GM23338 (cell line): Measurements from ENCODE around the gene COLQ. TPM values are rescaled to one million over a fixed set of nuclear protein-coding genes. Genes with fewer than 3 reads are reported as not detected.
"Not testable (repeated sequence)": the region's sequence is repeated elsewhere in the genome, so short reads cannot be mapped to it uniquely, and the experiment has no call there.

Experiments
- ATAC-seq: fragments of 200-7000 bp; cut with Tn5 transposase; 3 replicates; pipeline ENCODE4 v1.9.1; 2020
- DNase-seq: peaks from one replicate; pipeline ENCODE4 v3.0.0-alpha.2; 2015; ENCODE audit warnings: low spot score
- H2AFZ ChIP-seq: fragments of 200-600 bp; sonication (generic); 2 replicates; pipeline ENCODE4 v1.8.0; 2016; ENCODE audit warnings: antibody characterized with exemption, mild to moderate bottlenecking, moderate library complexity
- H3F3A ChIP-seq: fragments of 200-600 bp; sonication (generic); replicated peaks from 2 replicates; pipeline ENCODE4 v1.8.0; 2017; ENCODE audit warnings: antibody characterized with exemption, mixed run types, low read depth
- H3K27ac ChIP-seq: fragments of 200-600 bp; sonication (generic); 2 replicates; pipeline ENCODE4 v1.6.1; 2016; ENCODE audit warnings: low read depth
- H3K27me3 ChIP-seq: fragments of 200-600 bp; sonication (generic); 2 replicates; pipeline ENCODE4 v1.8.0; 2016; ENCODE audit warnings: mild to moderate bottlenecking, mixed run types, moderate library complexity; ENCODE audit not compliant: insufficient read depth
- H3K36me3 ChIP-seq: fragments of 200-600 bp; sonication (generic); 2 replicates; pipeline ENCODE4 v1.8.0; 2016; ENCODE audit warnings: mild to moderate bottlenecking; ENCODE audit not compliant: insufficient read depth
- H3K4me1 ChIP-seq: fragments of 200-600 bp; sonication (generic); 2 replicates; pipeline ENCODE4 v1.8.0; 2016; ENCODE audit warnings: mild to moderate bottlenecking, moderate library complexity; ENCODE audit not compliant: insufficient read depth
- H3K4me2 ChIP-seq: fragments of 200-600 bp; sonication (generic); 2 replicates; pipeline ENCODE4 v1.7.1; 2017; ENCODE audit warnings: mixed run types
- H3K4me3 ChIP-seq: fragments of 200-600 bp; sonication (generic); 2 replicates; pipeline ENCODE4 v1.6.1; 2016; ENCODE audit warnings: mixed run types
- H3K79me2 ChIP-seq: fragments of 200-600 bp; sonication (generic); replicated peaks from 2 replicates; pipeline ENCODE4 v1.8.0; 2017; ENCODE audit warnings: mild to moderate bottlenecking; ENCODE audit not compliant: insufficient read depth
- H3K9me2 ChIP-seq: fragments of 200-600 bp; sonication (generic); 2 replicates; pipeline ENCODE4 v1.8.0; 2017; ENCODE audit not compliant: insufficient read depth
- H4K20me1 ChIP-seq: fragments of 200-600 bp; sonication (generic); replicated peaks from 2 replicates; pipeline ENCODE4 v1.8.0; 2017; ENCODE audit warnings: mild to moderate bottlenecking; ENCODE audit not compliant: insufficient read depth
- H3K27ac Mint-ChIP-seq: 2 replicates; pipeline ENCODE4 v1.8.0; 2020; ENCODE audit warnings: inconsistent platforms, mild to moderate bottlenecking, moderate library complexity, mixed read lengths
- H3K27me3 Mint-ChIP-seq: 3 replicates; pipeline ENCODE4 v1.8.0; 2022; ENCODE audit warnings: low read depth, mild to moderate bottlenecking, moderate library complexity, mixed read lengths, inconsistent platforms; ENCODE audit not compliant: insufficient read depth, poor library complexity
- H3K36me3 Mint-ChIP-seq: 3 replicates; pipeline ENCODE4 v1.8.0; 2021; ENCODE audit warnings: low read depth, mild to moderate bottlenecking, inconsistent platforms, moderate library complexity, mixed read lengths
- H3K4me1 Mint-ChIP-seq: 3 replicates; pipeline ENCODE4 v1.8.0; 2020; ENCODE audit warnings: mild to moderate bottlenecking, inconsistent platforms, mixed read lengths
- H3K4me3 Mint-ChIP-seq: 3 replicates; pipeline ENCODE4 v1.8.0; 2021; ENCODE audit warnings: moderate library complexity, mild to moderate bottlenecking, inconsistent platforms, mixed read lengths
- H3K9me3 Mint-ChIP-seq: 3 replicates; pipeline ENCODE4 v1.8.0; 2020; ENCODE audit warnings: moderate library complexity, mild to moderate bottlenecking, inconsistent platforms, mixed read lengths
- ETS1 ChIP-seq: IDR thresholded peaks from 2 replicates; pipeline ENCODE4 v1.6.1; 2016; ENCODE audit warnings: antibody characterized with exemption
- EZH2phosphoT487 ChIP-seq: fragments of 200-600 bp; sonication (generic); IDR thresholded peaks from one replicate; pipeline ENCODE4 v1.8.1; 2018; ENCODE audit warnings: antibody characterized with exemption; ENCODE audit not compliant: unreplicated experiment
- JUNB ChIP-seq: IDR thresholded peaks from one replicate; pipeline ENCODE4 v1.6.1; 2016; ENCODE audit warnings: antibody characterized with exemption; ENCODE audit not compliant: unreplicated experiment
- NANOG ChIP-seq: IDR thresholded peaks from 2 replicates; pipeline ENCODE4 v1.6.1; 2016; ENCODE audit warnings: antibody characterized with exemption, borderline replicate concordance
- REST ChIP-seq: IDR thresholded peaks from one replicate; pipeline ENCODE4 v1.6.1; 2018; ENCODE audit warnings: antibody characterized with exemption; ENCODE audit not compliant: unreplicated experiment
- ZNF114 ChIP-seq: fragments of 250-450 bp; sonication (Bioruptor Pico); IDR thresholded peaks from 2 replicates; pipeline ENCODE4 v1.5.0; 2020; ENCODE audit warnings: mild to moderate bottlenecking, moderate library complexity
- ZNF331 ChIP-seq: fragments of 250-450 bp; sonication (Bioruptor Pico); IDR thresholded peaks from 2 replicates; pipeline ENCODE4 v1.5.0; 2020; ENCODE audit warnings: low read depth, mild to moderate bottlenecking, moderate library complexity
- polyA plus RNA-seq: library from polyadenylated mRNA; unstranded; fragments of >200 nt; fragmentation: Nextera tagmentation; extraction: Ambion mirVana; gene quantifications from 2 replicates; pipeline ENCODE4 v1.2.1, GENCODE V29; 2016
- total RNA-seq: library from RNA; depleted of rRNA; stranded (reverse); fragments of >200 nt; shearing (Covaris generic); gene quantifications from 2 replicates; pipeline ENCODE4 v1.2.3, GENCODE V29; 2014

The COLQ gene
- total and polyA plus RNA-seq, 2 experiments from 2014 or later: 0.78 to 2.0 TPM

GRCh38 chr3:15484551-15484950 is 37.0 kb downstream of the COLQ start:
- H3K9me3 Mint-ChIP-seq, H3K27me3 ChIP-seq, H3K9me2 ChIP-seq, H3K36me3 ChIP-seq, H3K27me3 Mint-ChIP-seq, H2AFZ ChIP-seq, H3F3A ChIP-seq, H3K27ac ChIP-seq, H3K27ac Mint-ChIP-seq, H3K36me3 Mint-ChIP-seq, H3K4me1 Mint-ChIP-seq, H3K4me1 ChIP-seq, H3K4me2 ChIP-seq, H3K4me3 Mint-ChIP-seq, DNase-seq, H3K4me3 ChIP-seq, H3K79me2 ChIP-seq, ATAC-seq, H4K20me1 ChIP-seq: not testable (repeated sequence)

- Histone ChIP-seq H3F3A (no peaks in the 10 kb centered on the region), H2AFZ (no peak overlapping the region), H3K36me3 (no peaks in the 10 kb centered on the region), H3K79me2 (no peaks in the 10 kb centered on the region), H3K9me2 (no peaks in the 10 kb centered on the region), H3K27ac (no peak overlapping the region), H4K20me1 (no peaks in the 10 kb centered on the region), H3K4me1 (no peaks in the 10 kb centered on the region), H3K4me2 (no peak overlapping the region), H3K4me3 (no peak overlapping the region), H3K27me3 (no peaks in the 10 kb centered on the region)
- ATAC-seq (no peak), DNase-seq (no peak)
- Mint-ChIP-seq H3K9me3 (peaks cover 3% of the 10 kb centered on the region; the same call in 1 of the 3 replicates), H3K36me3 (no peaks in the 10 kb centered on the region), H3K27me3 (peaks cover 3% of the 10 kb centered on the region), H3K4me3 (no peak overlapping the region), H3K4me1 (no peaks in the 10 kb centered on the region), H3K27ac (no peak overlapping the region)
- TF ChIP-seq ZNF331 (no peak), ZNF114 (CRISPR knock-in tag) (no peak), ETS1 (no peak), NANOG (no peak), EZH2phosphoT487 (no peak), REST (no peak), JUNB (no peak)
Measured at GRCh38 chr3:15479400-15480224, 41.9 kb downstream of the COLQ start.
